H9 (cell line): Measurements from ENCODE around the gene SAG. TPM values are rescaled to one million over a fixed set of nuclear protein-coding genes. Genes with fewer than 3 reads are reported as not detected.
A peak's percentile ranks its signal among the peaks of the same experiment; 100 is the strongest.

Source experiments
- DNase-seq: peaks from one replicate; pipeline ENCODE4 v3.0.0-alpha.2; 2017
- H2AFZ ChIP-seq: one replicate; pipeline ENCODE4 v1.6.1; 2013; ENCODE audit warnings: mild to moderate bottlenecking, low read length, control low read depth, moderate library complexity
- H2AK5ac ChIP-seq: 2 replicates; pipeline ENCODE4 v1.6.1; 2013; ENCODE audit warnings: low read length, control low read depth, mixed read lengths; ENCODE audit not compliant: insufficient read length
- H2BK120ac ChIP-seq: one replicate; pipeline ENCODE4 v1.6.1; 2013; ENCODE audit warnings: low read depth, mild to moderate bottlenecking, low read length, control low read depth, inconsistent platforms; ENCODE audit not compliant: poor library complexity, severe bottlenecking
- H2BK12ac ChIP-seq: 2 replicates; pipeline ENCODE4 v1.6.1; 2013; ENCODE audit warnings: low read length, control low read depth, mixed read lengths, low read depth; ENCODE audit not compliant: insufficient read length
- H2BK15ac ChIP-seq: 2 replicates; pipeline ENCODE4 v1.6.1; 2013; ENCODE audit warnings: low read depth, low read length, control low read depth
- H2BK20ac ChIP-seq: one replicate; pipeline ENCODE4 v1.6.1; 2013; ENCODE audit warnings: low read depth, mild to moderate bottlenecking, low read length, control low read depth, inconsistent platforms; ENCODE audit not compliant: poor library complexity, severe bottlenecking
- H2BK5ac ChIP-seq: 2 replicates; pipeline ENCODE4 v1.6.1; 2013; ENCODE audit warnings: low read length, control low read depth, mixed read lengths; ENCODE audit not compliant: insufficient read length
- H3K14ac ChIP-seq: 2 replicates; pipeline ENCODE4 v1.6.1; 2013; ENCODE audit warnings: low read length, control low read depth; ENCODE audit not compliant: insufficient read depth
- H3K18ac ChIP-seq: 2 replicates; pipeline ENCODE4 v1.6.1; 2013; ENCODE audit warnings: low read depth, mild to moderate bottlenecking, mixed read lengths, low read length, control low read depth; ENCODE audit not compliant: insufficient read length
- H3K23ac ChIP-seq: 2 replicates; pipeline ENCODE4 v1.6.1; 2013; ENCODE audit warnings: low read length, control low read depth, mixed read lengths, low read depth; ENCODE audit not compliant: insufficient read length
- H3K23me2 ChIP-seq: 2 replicates; pipeline ENCODE4 v1.6.1; 2013; ENCODE audit warnings: low read depth, mild to moderate bottlenecking, mixed read lengths, low read length, control low read depth; ENCODE audit not compliant: insufficient read length, poor library complexity, severe bottlenecking
- H3K27ac ChIP-seq: 2 replicates; pipeline ENCODE4 v1.5.1; 2013; ENCODE audit warnings: low read length, control low read depth, mixed read lengths, low read depth; ENCODE audit not compliant: insufficient read length
- H3K27me3 ChIP-seq: 2 replicates; pipeline ENCODE4 v1.6.1; 2013; ENCODE audit warnings: low read length, control low read depth, inconsistent platforms; ENCODE audit not compliant: insufficient read depth
- H3K4ac ChIP-seq: 2 replicates; pipeline ENCODE4 v1.6.1; 2013; ENCODE audit warnings: low read depth, mild to moderate bottlenecking, control low read depth, inconsistent platforms, low read length, moderate library complexity
- H3K4me1 ChIP-seq: 2 replicates; pipeline ENCODE4 v1.6.1; 2013; ENCODE audit warnings: low read length, control low read depth, inconsistent platforms; ENCODE audit not compliant: insufficient read depth
- H3K4me2 ChIP-seq: 2 replicates; pipeline ENCODE4 v1.6.1; 2013; ENCODE audit warnings: low read length, control low read depth, mixed read lengths; ENCODE audit not compliant: insufficient read length, insufficient read depth
- H3K56ac ChIP-seq: 2 replicates; pipeline ENCODE4 v1.6.1; 2013; ENCODE audit warnings: low read depth, mild to moderate bottlenecking, mixed read lengths, low read length, control low read depth; ENCODE audit not compliant: insufficient read length
- H3K79me1 ChIP-seq: 2 replicates; pipeline ENCODE4 v1.6.1; 2013; ENCODE audit warnings: low read depth, mild to moderate bottlenecking, moderate library complexity, low read length, control low read depth, inconsistent platforms; ENCODE audit not compliant: insufficient read depth, poor library complexity, severe bottlenecking
- H3K79me2 ChIP-seq: 2 replicates; pipeline ENCODE4 v1.6.1; 2013; ENCODE audit warnings: low read length, control low read depth, inconsistent platforms; ENCODE audit not compliant: insufficient read depth
- H3K9ac ChIP-seq: 2 replicates; pipeline ENCODE4 v1.6.1; 2013; ENCODE audit warnings: low read length, control low read depth, mixed read lengths; ENCODE audit not compliant: insufficient read length; ENCODE audit errors: extremely low read depth
- H3K9me3 ChIP-seq: one replicate; pipeline ENCODE4 v1.6.1; 2013; ENCODE audit warnings: low read depth, low read length, inconsistent platforms; ENCODE audit not compliant: control insufficient read depth
- H3T11ph ChIP-seq: one replicate; pipeline ENCODE4 v1.6.1; 2013; ENCODE audit warnings: mild to moderate bottlenecking, low read length, control low read depth, inconsistent platforms
- H4K20me1 ChIP-seq: one replicate; pipeline ENCODE4 v1.6.1; 2013; ENCODE audit not compliant: control insufficient read depth, insufficient read length, insufficient read depth
- H4K5ac ChIP-seq: 2 replicates; pipeline ENCODE4 v1.6.1; 2013; ENCODE audit warnings: low read depth, mild to moderate bottlenecking, mixed read lengths, low read length, control low read depth; ENCODE audit not compliant: insufficient read length
- H4K8ac ChIP-seq: replicated peaks from 2 replicates; pipeline ENCODE4 v1.6.1; 2013; ENCODE audit warnings: low read length, control low read depth, mixed read lengths, low read depth; ENCODE audit not compliant: insufficient read length
- H4K91ac ChIP-seq: 2 replicates; pipeline ENCODE4 v1.6.1; 2013; ENCODE audit warnings: low read depth, mild to moderate bottlenecking, moderate library complexity, mixed read lengths, low read length, control low read depth; ENCODE audit not compliant: insufficient read length
- H3K27ac Mint-ChIP-seq, 3 experiments: 2 replicates in 2 of 3; 3 replicates in 1 of 3; pipeline ENCODE4 v1.8.0; 2020 to 2021; ENCODE audit warnings: mixed read lengths in 3 of 3, mild to moderate bottlenecking in 1 of 3, moderate library complexity in 1 of 3
- H3K27me3 Mint-ChIP-seq: 2 replicates; pipeline ENCODE4 v1.8.0; 2021; ENCODE audit warnings: low read depth, mild to moderate bottlenecking, moderate library complexity, mixed read lengths
- H3K36me3 Mint-ChIP-seq, 3 experiments: 2 replicates in 2 of 3; 3 replicates in 1 of 3; pipeline ENCODE4 v1.8.0; 2020 to 2021; ENCODE audit warnings: low read depth in 3 of 3, mixed read lengths in 3 of 3; ENCODE audit not compliant: insufficient read depth in 1 of 3
- H3K4me1 Mint-ChIP-seq, 2 experiments: 2 replicates each; pipeline ENCODE4 v1.8.0; 2020; ENCODE audit warnings: mixed read lengths in 2 of 2
- H3K4me3 Mint-ChIP-seq, 2 experiments: 2 replicates in 1 of 2; 3 replicates in 1 of 2; pipeline ENCODE4 v1.8.0; 2020 to 2021; ENCODE audit warnings: mild to moderate bottlenecking in 2 of 2, mixed read lengths in 2 of 2, moderate library complexity in 1 of 2
- H3K9me3 Mint-ChIP-seq, 2 experiments: 2 replicates in 1 of 2; 3 replicates in 1 of 2; pipeline ENCODE4 v1.8.0; 2020; ENCODE audit warnings: mild to moderate bottlenecking in 2 of 2, mixed read lengths in 2 of 2, moderate library complexity in 1 of 2
- WGBS: extraction: QIAGEN DNeasy Blood & Tissue Kit; methylation state at CpG from one replicate; pipeline ENCODE4 v1.1.7; 2013; ENCODE audit warnings: missing lambda C conversion rate, low lambda C conversion rate, mixed read lengths; ENCODE audit not compliant: insufficient read length; ENCODE audit errors: extremely low coverage; 5-methylcytosine and 5-hydroxymethylcytosine counted together
- total RNA-seq: library from RNA; stranded (reverse); gene quantifications from 2 replicates; pipeline ENCODE4 v1.2.1, GENCODE V29; 2021
- TF ChIP-seq, protein P1 (sequence below): fragments of 200-600 bp; sonication (generic); conservative IDR thresholded peaks from 3 replicates; pipeline ENCODE4 v1.8.0; 2021; ENCODE audit warnings: antibody characterized with exemption, mild to moderate bottlenecking

Gene SAG
- total RNA-seq, 1 experiment from 2014 or later: not detected

GRCh38 chr2:233323851-233324250 is 16.2 kb downstream of the SAG start:
- no CpG with 5 or more reads among the region's 8 CpGs for WGBS
- Histone ChIP-seq H3K4me1 (no peaks in the 10 kb centered on the region), H3K79me1 (no peaks in the 10 kb centered on the region), H2BK20ac (no peak overlapping the region), H3K23ac (no peak overlapping the region), H3K27ac (no peak overlapping the region), H3K79me2 (no peaks in the 10 kb centered on the region), H3K4me2 (no peak overlapping the region), H2AFZ (no peak overlapping the region), H2BK15ac (no peak overlapping the region), H3K23me2 (no peaks in the 10 kb centered on the region), H3K56ac (no peak overlapping the region), H3T11ph (no peak overlapping the region), H2BK5ac (no peak overlapping the region), H4K20me1 (peaks cover 2% of the 10 kb centered on the region), H2BK120ac (no peak overlapping the region), H3K18ac (no peak overlapping the region), H3K9me3 (no peaks in the 10 kb centered on the region), H3K14ac (no peak overlapping the region; the same call in 1 of the 2 replicates), H4K8ac (no peak overlapping the region), H4K91ac (no peak overlapping the region), H3K9ac (no peak overlapping the region), H2AK5ac (no peak overlapping the region), H3K27me3 (no peaks in the 10 kb centered on the region), H3K4ac (no peak overlapping the region), H2BK12ac (no peak overlapping the region), H4K5ac (no peak overlapping the region)
- no peak overlapping the region for H3K4me3 Mint-ChIP-seq
- peaks cover under 1 to 3% of the 10 kb centered on the region in 2 experiments; a peak in 2 of 4 replicates for H3K4me1 Mint-ChIP-seq
- no peaks in the 10 kb centered on the region; a peak in 1 of 7 replicates for H3K36me3 Mint-ChIP-seq
- DNase-seq: no peak
- no peak overlapping the region for H3K27ac Mint-ChIP-seq
- no peaks in the 10 kb centered on the region; a peak in 1 of 5 replicates for H3K9me3 Mint-ChIP-seq
- peaks cover 85% of the 10 kb centered on the region for H3K27me3 Mint-ChIP-seq
- TF ChIP-seq, protein P1, sequence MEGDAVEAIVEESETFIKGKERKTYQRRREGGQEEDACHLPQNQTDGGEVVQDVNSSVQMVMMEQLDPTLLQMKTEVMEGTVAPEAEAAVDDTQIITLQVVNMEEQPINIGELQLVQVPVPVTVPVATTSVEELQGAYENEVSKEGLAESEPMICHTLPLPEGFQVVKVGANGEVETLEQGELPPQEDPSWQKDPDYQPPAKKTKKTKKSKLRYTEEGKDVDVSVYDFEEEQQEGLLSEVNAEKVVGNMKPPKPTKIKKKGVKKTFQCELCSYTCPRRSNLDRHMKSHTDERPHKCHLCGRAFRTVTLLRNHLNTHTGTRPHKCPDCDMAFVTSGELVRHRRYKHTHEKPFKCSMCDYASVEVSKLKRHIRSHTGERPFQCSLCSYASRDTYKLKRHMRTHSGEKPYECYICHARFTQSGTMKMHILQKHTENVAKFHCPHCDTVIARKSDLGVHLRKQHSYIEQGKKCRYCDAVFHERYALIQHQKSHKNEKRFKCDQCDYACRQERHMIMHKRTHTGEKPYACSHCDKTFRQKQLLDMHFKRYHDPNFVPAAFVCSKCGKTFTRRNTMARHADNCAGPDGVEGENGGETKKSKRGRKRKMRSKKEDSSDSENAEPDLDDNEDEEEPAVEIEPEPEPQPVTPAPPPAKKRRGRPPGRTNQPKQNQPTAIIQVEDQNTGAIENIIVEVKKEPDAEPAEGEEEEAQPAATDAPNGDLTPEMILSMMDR: peak; percentile 20; the same call in 1 of the 3 replicates
